Measurements from ENCODE around the gene OBSCN.

The OBSCN gene

DNA sequence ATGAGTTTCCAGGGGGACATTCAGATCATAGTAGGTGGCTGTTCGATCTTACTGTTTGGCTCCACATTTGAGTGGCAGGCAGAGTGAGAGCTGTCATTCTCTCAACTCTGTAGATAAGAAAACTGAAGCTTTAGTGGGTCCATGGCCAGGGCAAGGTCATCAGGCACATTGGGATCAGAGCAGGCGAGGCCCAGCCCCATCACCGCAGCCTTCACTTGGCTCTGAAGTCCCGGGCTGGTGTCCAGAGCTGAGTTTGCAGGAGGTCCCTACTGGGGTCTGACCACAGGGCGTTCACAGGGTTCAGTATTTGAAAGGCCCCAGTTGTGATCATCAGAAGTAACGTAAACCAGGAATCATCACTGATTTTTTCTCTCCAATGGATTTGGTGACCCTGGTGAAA lies 76.7 kb downstream of the OBSCN start:
- no peak overlapping the region for H3K4me3 Mint-ChIP-seq
- peaks cover 1% of the 10 kb centered on the region for H3K36me3 Mint-ChIP-seq
- no peaks in the 10 kb centered on the region for H3K4me1 Mint-ChIP-seq
- H3K9me3 Mint-ChIP-seq: no peaks in the 10 kb centered on the region
- no peaks in the 10 kb centered on the region for H3K27me3 Mint-ChIP-seq
- no peak overlapping the region for H3K27ac Mint-ChIP-seq

GRCh38 chr1:228285661-228286504 lies 78.0 kb downstream of the OBSCN start:
- Mint-ChIP-seq H3K4me1 (no peaks in the 10 kb centered on the region), H3K9me3 (no peaks in the 10 kb centered on the region), H3K27me3 (no peaks in the 10 kb centered on the region), H3K27ac (peak overlapping the region; percentile 60), H3K4me3 (no peak overlapping the region), H3K36me3 (peaks cover 1% of the 10 kb centered on the region)

- Mint-ChIP-seq H3K4me3 (no peak overlapping the region), H3K27ac (no peak overlapping the region)
Measured at GRCh38 chr1:228286505-228287417, 78.9 kb downstream of the OBSCN start.

DNA sequence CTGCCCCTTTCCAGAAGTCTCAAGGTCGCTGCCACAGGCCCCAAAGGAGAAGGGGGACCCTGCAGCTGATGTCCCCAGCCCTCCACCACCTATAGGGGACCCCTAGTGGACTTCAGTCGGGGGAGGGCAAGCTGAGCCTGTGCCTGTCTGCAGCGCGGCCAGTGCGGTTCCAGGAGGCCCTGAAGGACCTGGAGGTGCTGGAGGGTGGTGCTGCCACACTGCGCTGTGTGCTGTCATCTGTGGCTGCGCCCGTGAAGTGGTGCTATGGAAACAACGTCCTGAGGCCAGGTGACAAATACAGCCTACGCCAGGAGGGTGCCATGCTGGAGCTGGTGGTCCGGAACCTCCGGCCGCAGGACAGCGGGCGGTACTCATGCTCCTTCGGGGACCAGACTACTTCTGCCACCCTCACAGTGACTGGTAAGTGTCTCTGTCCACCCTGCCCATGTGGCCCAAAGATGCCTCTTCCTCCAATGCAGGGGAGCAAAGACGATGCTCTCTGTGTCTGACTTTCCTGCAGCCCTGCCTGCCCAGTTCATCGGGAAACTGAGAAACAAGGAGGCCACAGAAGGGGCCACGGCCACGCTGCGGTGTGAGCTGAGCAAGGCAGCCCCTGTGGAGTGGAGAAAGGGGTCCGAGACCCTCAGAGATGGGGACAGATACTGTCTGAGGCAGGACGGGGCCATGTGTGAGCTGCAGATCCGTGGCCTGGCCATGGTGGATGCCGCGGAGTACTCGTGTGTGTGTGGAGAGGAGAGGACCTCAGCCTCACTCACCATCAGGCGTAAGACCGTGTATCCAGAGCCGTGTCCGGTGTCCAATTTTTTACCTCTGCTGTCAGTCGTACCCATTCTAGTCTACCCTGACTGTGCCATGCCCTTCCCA lies 79.9 kb downstream of the OBSCN start:
- Mint-ChIP-seq H3K27me3 (no peaks in the 10 kb centered on the region), H3K27ac (no peak overlapping the region), H3K4me1 (no peaks in the 10 kb centered on the region), H3K9me3 (no peaks in the 10 kb centered on the region), H3K4me3 (no peak overlapping the region), H3K36me3 (peaks cover 1% of the 10 kb centered on the region)

More at GRCh38 chr1:228286505-228287417, 78.9 kb downstream of the OBSCN start:
- peaks cover 1% of the 10 kb centered on the region for H3K36me3 Mint-ChIP-seq
- no peaks in the 10 kb centered on the region for H3K27me3 Mint-ChIP-seq
- no peaks in the 10 kb centered on the region for H3K9me3 Mint-ChIP-seq
- no peaks in the 10 kb centered on the region for H3K4me1 Mint-ChIP-seq

GRCh38 chr1:228288536-228289238 lies 80.8 kb downstream of the OBSCN start:
- no peaks in the 10 kb centered on the region for H3K27me3 Mint-ChIP-seq
- H3K4me3 Mint-ChIP-seq: no peak overlapping the region
- peak overlapping the region; percentile 25 for H3K27ac Mint-ChIP-seq
- H3K4me1 Mint-ChIP-seq: no peaks in the 10 kb centered on the region
- H3K36me3 Mint-ChIP-seq: peaks cover 1% of the 10 kb centered on the region
- no peaks in the 10 kb centered on the region for H3K9me3 Mint-ChIP-seq

DNA sequence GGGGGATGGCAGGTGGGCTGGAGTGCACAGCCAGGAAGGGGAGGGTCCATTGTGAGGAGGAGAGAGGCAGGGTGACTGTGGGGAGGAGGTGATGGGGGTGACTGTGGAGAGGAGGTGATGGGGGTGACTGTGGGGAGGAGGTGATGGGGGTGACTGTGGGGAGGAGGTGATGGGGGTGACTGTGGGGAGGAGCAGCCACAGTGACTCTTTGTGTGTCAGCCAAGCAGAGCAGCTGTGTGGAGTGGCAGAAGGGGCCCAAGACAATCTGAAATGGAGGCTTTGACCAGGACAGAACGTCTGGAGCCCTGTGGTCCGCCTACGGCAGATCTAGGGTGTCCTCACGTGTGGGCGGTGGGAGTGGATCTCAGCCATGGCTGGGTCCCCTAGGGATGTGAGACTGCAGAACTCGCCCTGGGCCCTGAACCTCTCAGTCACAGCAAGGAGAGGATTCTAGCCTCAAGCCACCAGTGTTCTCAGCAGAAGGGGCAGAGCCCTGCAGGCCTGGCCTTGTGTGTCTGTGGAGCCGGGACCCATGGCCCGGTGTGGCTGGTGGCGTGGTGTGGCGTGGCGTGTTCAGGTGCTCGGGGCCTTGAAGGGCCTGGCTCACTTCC lies 81.5 kb downstream of the OBSCN start:
- Mint-ChIP-seq H3K27ac (no peak overlapping the region), H3K9me3 (no peaks in the 10 kb centered on the region), H3K36me3 (no peaks in the 10 kb centered on the region), H3K4me1 (no peaks in the 10 kb centered on the region), H3K27me3 (no peaks in the 10 kb centered on the region), H3K4me3 (no peak overlapping the region)

GRCh38 chr1:228289996-228290881 lies 82.4 kb downstream of the OBSCN start:
- H3K9me3 Mint-ChIP-seq: no peaks in the 10 kb centered on the region
- no peaks in the 10 kb centered on the region for H3K27me3 Mint-ChIP-seq
- H3K27ac Mint-ChIP-seq: no peak overlapping the region
- no peak overlapping the region for H3K4me3 Mint-ChIP-seq
- H3K4me1 Mint-ChIP-seq: no peaks in the 10 kb centered on the region
- peaks cover 3% of the 10 kb centered on the region for H3K36me3 Mint-ChIP-seq

DNA sequence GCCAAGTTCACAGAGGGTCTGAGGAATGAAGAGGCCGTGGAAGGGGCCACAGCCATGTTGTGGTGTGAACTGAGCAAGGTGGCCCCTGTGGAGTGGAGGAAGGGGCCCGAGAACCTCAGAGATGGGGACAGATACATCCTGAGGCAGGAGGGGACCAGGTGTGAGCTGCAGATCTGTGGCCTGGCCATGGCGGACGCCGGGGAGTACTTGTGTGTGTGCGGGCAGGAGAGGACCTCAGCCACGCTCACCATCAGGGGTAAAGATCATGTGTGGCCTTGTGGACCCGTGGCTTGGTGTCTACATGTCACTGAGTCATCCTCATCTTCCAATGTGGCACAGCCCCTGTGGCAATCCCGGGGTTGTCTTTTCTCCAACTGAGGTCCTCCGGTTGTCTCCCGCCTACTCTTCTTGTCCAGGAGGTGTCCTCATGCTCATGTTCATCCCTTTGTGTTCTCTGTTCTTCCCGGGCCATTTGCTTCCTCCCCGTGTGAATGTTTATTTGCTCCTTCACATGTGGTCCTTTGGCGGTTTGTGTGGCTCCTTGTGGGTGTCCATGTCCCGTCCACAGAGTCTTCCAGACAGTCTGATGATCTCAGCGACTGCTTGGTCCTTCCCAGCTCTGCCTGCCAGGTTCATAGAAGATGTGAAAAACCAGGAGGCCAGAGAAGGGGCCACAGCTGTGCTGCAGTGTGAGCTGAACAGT lies 84.2 kb downstream of the OBSCN start:
- Mint-ChIP-seq H3K27me3 (no peaks in the 10 kb centered on the region), H3K36me3 (peaks cover 9% of the 10 kb centered on the region), H3K4me1 (no peaks in the 10 kb centered on the region), H3K9me3 (peaks cover 2% of the 10 kb centered on the region), H3K27ac (no peak overlapping the region), H3K4me3 (no peak overlapping the region)

GRCh38 chr1:228292609-228292911 lies 84.7 kb downstream of the OBSCN start:
- H3K27me3 Mint-ChIP-seq: no peaks in the 10 kb centered on the region
- no peaks in the 10 kb centered on the region for H3K4me1 Mint-ChIP-seq
- H3K4me3 Mint-ChIP-seq: no peak overlapping the region
- peaks cover 7% of the 10 kb centered on the region for H3K9me3 Mint-ChIP-seq
- H3K27ac Mint-ChIP-seq: no peak overlapping the region
- peaks cover 14% of the 10 kb centered on the region for H3K36me3 Mint-ChIP-seq

DNA sequence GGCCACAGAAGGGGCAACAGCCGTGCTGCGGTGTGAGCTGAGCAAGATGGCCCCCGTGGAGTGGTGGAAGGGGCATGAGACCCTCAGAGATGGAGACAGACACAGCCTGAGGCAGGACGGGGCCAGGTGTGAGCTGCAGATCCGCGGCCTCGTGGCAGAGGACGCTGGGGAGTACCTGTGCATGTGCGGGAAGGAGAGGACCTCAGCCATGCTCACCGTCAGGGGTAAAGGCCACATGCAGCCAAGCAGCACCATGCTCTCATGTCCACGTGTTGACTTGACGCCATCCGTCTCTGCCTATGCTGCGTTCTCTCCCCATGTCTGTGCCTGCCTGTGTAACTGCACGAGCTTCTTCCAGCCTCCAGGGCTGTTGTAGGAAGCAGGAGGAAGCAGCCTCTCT lies 85.5 kb downstream of the OBSCN start:
- no peaks in the 10 kb centered on the region for H3K27me3 Mint-ChIP-seq
- H3K4me3 Mint-ChIP-seq: no peak overlapping the region
- H3K4me1 Mint-ChIP-seq: no peaks in the 10 kb centered on the region
- H3K36me3 Mint-ChIP-seq: peaks cover 18% of the 10 kb centered on the region
- H3K27ac Mint-ChIP-seq: no peak overlapping the region
- H3K9me3 Mint-ChIP-seq: peaks cover 9% of the 10 kb centered on the region

GRCh38 chr1:228293816-228294500 lies 86.1 kb downstream of the OBSCN start:
- Mint-ChIP-seq H3K27me3 (no peaks in the 10 kb centered on the region), H3K27ac (no peak overlapping the region), H3K4me3 (no peak overlapping the region), H3K36me3 (peaks cover 22% of the 10 kb centered on the region), H3K9me3 (peaks cover 9% of the 10 kb centered on the region), H3K4me1 (no peaks in the 10 kb centered on the region)

DNA sequence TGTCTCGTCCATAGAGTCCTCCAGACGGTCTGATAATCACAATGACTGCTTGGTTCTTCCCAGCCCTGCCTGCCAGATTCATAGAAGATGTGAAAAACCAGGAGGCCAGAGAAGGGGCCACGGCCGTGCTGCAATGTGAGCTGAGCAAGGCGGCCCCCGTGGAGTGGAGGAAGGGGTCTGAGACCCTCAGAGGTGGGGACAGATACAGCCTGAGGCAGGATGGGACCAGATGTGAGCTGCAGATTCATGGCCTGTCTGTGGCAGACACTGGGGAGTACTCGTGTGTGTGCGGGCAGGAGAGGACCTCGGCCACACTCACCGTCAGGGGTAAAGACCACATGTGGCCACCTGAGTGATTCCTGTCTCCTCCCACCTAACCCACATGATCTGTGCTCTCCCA lies 86.9 kb downstream of the OBSCN start:
- peaks cover 27% of the 10 kb centered on the region for H3K36me3 Mint-ChIP-seq

DNA sequence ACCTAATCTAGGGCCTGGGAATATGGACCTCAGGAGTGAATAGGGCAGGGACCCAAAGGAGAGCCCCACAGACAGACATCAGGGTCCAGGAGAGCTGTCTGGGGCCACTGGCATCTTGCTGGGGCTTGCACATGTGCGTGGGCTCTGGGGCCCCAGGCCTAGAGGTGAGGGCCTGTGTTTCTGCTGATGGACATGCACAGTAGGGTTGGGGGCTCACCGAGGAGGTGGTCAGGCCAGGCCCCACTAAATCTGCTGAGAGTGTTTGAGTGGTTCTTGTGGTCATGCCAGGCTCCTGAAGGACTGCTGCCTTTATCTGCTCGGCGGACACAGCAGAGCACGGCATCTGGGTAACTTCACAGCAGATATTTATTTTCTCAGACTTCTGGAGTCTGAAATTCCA lies 87.4 kb downstream of the OBSCN start:
- Mint-ChIP-seq H3K9me3 (peaks cover 9% of the 10 kb centered on the region), H3K36me3 (peaks cover 31% of the 10 kb centered on the region), H3K4me3 (no peak overlapping the region), H3K27me3 (no peaks in the 10 kb centered on the region), H3K27ac (no peak overlapping the region), H3K4me1 (no peaks in the 10 kb centered on the region)

More for the DNA sequence above, 86.9 kb downstream of the OBSCN start:
- no peaks in the 10 kb centered on the region for H3K27me3 Mint-ChIP-seq
- no peaks in the 10 kb centered on the region for H3K4me1 Mint-ChIP-seq
- no peak overlapping the region for H3K4me3 Mint-ChIP-seq
- peaks cover 9% of the 10 kb centered on the region for H3K9me3 Mint-ChIP-seq
- H3K27ac Mint-ChIP-seq: no peak overlapping the region
